HG02763 (cell line): Measurements from ENCODE around the gene ABHD15.
A peak's percentile ranks its signal among the peaks of the same experiment; 100 is the strongest.

ENCODE experiments used
- ATAC-seq: cut with Tn5 transposase; IDR thresholded peaks from one replicate; pipeline ENCODE4 v1.9.1; 2021; ENCODE audit warnings: mild to moderate bottlenecking, moderate library complexity; ENCODE audit not compliant: unreplicated experiment

Gene ABHD15

DNA sequence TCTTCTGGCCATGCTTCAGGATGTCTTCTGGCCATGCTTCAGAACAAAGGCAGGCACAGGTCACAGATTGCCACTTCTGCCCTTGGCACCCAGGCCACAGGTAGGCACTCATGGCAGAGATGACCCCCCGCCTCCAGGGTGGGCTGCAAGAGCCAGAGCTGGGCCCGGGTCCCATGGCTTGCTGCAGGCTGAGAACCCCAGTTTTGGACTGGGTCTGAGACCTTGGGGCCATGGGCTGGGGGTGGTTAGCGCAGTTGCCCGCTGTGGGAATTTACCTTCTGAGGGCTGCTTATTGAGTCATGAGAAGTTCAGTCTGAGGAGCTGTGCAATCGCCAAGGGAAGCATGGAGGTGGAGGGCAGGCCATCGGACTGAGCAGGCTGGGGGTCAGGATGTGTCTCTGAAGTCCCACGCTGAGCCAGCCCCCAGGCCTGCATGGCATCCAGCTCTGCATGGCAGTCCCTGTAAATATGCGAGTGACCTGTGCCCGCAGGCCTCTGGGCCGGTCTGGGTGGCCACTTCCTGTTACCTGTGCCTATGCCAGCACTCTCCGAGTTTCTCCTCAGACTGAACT lies 27.8 kb upstream of the ABHD15 start:
- no peak for ATAC-seq

DNA sequence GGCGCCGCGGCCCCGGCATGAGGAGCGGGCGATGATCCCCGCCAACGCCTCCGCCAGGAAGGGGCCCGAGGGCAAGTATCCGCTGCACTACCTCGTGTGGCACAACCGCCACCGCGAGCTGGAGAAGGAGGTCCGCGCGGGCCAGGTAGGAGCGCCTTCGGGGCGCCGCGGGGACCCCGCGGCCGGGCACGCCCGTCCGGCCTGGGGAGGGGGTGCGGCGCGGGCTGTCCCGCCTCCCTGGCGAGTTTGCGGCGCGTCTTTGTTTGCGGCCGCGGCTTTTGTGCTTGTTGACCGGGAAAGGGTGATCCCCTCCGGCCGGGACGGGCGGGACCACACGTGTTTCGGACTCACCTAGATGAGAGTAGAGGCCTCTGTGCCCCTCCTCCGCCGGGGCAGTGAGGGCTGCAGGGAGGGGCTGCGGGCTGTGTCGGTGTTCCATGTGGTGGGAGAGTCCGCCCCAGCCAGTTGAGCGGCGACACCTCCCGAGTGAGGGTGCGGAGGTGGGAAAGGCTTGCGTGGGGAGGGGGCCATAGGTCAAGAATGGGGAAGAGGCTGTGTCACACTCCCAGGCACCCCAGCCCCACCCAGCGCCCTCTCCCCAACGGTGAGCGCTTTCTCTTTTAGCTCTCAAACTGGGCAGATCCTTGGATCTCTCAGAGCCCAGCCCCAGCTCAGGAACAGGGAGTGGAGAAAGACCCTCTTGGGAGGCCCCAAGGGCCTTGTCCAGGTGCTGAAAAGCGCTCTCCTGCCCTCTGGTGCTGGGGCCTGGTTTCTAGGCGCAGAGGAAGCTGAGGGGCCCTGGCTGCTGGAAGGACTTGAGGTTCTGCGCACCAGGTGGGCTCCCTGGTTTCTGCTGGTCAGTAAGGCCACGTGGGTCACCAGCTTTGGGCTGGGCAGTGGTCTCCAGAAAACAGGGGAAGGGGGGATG lies 27.0 kb upstream of the ABHD15 start:
- no peak for ATAC-seq

- no peak for ATAC-seq
These were observed 26.2 kb upstream of the ABHD15 start, which contains the start of gene ANKRD13B for GRCh38 chr17:29592850-29593551. Gene ANKRD13B (plus strand): TSS chr17:29593132. CDS start chr17:29593622, 490 bp downstream.

- ATAC-seq, result no peak
These were observed 25.1 kb upstream of the ABHD15 start for GRCh38 chr17:29591737-29592608.

DNA sequence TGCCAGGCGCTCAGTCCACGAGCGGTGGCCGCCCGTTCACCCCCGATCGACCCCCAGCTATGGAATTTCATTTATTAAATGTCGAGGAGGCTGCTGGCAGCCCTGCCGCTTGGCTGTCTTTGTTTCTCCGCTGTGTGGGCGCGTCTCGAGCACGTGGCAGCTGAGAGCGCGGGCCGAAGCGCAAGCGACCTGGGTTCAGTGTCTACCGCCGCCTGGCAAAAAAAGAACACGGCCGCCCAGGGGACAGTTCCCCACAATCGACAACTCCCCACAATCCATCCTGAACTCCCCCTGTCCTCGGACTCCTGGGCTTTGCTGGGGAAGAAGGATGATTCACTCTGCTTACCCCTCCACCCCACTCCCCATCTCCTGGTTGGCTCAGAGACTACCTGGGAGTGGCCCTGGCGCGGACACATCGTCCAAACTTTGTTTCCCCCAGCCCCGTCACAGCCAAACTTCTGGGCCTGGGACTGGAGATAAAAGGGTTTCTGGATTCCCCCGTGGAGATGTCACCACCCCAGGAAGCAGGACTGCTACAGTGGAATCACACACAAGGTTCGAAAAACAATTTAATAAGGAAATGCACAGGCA lies 24.4 kb upstream of the ABHD15 start:
- no peak for ATAC-seq

DNA sequence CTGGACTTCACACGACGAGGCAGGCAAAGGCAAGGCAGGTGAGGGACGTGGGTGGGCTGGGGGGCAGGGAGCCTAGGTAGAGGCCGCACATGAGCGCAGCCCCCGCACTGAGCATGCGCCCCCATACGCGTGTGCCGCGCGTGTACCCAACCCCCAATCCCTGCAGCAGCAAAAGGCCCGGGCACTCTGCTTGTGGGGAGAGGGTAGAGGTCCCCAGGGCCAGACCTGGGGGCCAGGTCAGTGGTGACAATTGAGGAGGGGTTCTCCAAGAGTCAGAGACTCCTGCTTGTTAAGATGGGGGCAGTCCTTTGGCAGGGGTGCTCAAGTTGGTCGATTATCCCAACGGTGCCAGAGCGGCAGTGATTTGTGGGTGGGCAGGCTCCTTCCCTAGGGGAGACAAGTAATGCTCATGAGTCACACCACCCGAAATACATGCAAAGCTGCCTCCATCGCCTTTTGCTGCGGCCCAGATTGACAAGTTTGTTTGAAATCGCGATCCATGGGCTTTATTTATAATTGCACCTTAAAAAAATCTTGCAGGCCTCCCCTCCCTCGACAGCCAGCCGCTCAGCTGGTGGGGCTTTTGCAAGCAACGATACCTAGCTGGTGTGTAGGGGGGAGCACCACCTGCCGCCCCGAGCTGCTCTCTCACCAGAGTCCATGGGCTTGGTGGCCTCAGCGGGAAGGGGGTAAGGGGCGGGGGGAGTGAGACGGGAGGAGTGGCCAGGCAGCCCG lies 23.7 kb upstream of the ABHD15 start:
- no peak for ATAC-seq

DNA sequence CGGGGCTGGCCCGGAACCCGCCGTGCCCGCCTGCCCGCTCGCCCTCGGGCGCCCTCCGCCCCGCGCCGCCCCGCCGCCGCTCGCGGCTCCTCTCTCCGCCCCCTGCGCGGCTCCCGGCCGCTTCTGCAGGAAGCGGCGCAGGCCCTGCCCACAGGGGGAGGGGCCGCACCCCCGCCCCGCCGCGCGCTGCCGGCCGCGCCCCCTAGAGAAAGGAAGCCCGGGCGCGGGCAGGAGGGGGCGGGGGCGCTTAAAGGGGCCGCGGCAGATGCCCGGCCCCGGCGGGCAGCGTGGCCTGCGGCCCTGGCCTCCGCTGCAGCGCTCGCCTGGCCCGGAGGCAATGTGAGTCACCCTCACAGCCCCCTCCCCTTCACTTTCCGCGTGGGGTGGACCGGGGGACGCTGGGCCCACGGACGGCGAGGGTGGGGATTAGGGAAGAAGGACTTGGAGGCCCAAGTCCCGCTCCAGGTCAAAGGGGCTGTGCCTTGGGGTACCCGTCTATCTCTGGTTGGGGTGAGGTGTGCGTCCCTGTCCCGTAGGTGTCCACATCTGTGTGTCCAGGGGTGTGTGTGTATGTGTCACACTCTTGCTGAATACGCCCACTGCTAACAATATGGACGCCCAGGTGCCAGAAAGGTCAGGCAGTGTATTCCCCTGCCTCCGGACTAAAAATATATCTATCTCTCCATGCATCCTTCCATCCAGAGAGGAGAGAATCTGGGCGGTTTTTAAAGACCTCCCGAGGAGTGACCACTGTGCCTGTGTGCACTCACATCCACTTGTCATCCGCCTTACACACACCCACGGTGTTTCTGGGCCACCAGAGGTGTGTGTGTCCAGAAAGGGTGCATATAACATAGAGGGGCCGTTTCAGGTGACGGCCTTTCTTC lies 22.9 kb upstream of the ABHD15 start, which contains the start of gene GIT1:
Gene GIT1 (minus strand): TSS at position 125 of the 887 bp plus-strand sequence. CDS start 270 bp downstream, outside the sequence.
- peak; percentile 63 for ATAC-seq

- ATAC-seq, result peak; percentile 6
These were observed 21.9 kb upstream of the ABHD15 start for GRCh38 chr17:29588562-29589411.

DNA sequence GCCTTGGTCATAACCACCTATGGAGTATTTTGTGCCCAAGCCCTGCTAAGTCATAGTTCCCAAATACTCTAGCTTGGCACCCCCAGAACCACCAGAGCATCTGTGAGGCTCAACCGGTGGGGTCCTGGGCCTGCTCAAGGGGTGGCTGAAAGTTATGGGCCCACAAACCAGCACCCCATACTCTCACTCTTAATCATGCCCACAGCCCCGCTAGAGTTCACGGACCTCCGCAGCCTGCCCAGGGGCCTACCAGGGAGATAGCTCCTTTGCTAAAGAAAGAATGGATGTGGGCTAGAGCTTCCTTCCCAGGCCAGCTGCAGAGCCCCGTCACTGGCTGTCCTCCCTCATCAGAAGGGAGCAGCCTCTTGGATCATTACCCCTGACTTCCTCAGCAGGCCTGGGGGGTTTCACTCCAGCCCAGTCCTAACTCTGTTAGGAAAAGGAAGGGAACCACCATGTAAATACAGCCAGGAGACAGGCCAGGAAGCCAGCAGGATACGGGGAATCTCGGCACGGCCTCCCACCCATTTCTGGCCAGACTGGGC lies 21.3 kb upstream of the ABHD15 start:
- ATAC-seq, result no peak

DNA sequence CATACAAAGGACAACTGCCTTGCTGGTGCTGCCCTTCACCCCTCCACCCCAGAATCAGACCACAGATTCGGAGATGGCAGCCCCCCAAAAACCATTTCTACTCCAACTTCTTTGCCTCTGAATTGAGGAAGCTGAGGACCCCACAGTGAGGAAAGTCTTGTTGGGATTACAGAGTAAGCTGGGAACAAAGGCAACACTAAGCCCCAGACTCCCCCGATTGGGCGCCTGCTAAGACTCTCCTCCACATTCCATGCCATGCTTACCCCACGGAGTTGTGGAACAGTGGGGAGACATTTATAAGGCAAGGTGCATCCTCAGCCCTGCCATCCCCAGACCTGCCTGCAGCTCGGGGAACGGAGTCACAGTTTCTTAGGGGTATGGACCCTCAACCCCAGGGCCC lies 20.8 kb upstream of the ABHD15 start:
- ATAC-seq, result no peak

- no peak for ATAC-seq
These were observed 20.0 kb upstream of the ABHD15 start for GRCh38 chr17:29586676-29587469.

- ATAC-seq, result no peak
These were observed 18.4 kb upstream of the ABHD15 start for GRCh38 chr17:29585080-29585751.

- ATAC-seq, result no peak
These were observed 17.7 kb upstream of the ABHD15 start for GRCh38 chr17:29584452-29585079.

DNA sequence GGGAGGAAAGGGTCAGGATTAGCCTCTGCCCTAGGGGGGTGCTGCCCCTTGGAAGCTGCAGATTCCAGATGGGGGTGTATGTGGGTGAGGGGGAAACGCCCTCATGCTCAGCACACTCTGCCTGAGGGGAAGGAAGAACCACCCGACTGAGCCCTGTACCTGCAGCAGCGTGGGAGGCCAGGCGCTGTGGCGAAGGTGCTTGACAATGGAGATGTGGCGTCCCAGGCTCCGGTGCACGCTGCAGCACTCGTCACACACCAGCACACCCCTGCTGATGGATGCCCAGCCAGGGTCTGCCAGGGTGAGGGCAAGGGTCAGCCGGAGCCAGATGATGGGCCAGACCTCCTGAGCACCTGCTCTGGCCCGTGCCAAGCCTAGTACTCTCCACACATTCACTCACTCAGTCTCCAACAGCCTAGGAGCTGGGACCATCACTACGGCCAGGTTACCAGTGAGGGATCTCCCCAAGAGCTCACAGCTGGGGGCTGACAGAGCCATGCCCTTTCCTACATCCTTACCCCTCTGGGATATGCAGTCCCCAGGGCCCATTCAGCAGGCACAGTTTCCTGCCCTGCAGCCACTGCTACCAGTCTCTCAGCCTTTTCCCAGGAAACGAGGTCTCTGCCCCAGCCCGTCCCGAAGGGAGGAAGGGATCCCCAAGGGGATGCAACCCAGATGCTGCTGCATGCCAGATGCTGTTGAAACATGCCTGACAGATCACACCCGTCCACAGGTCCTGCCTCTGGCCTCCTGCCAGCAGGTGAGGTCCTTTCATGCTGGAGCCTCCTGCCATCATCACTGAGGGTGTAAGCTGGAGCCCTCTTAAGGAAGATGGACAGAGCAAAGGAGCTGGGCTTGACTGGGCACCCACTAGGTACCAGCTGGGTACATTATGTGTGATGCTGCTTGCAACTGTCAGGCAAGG lies 16.7 kb upstream of the ABHD15 start:
- ATAC-seq, result no peak
